ENCODE measurements around the gene C1orf198.

C1orf198 gene, protein sequence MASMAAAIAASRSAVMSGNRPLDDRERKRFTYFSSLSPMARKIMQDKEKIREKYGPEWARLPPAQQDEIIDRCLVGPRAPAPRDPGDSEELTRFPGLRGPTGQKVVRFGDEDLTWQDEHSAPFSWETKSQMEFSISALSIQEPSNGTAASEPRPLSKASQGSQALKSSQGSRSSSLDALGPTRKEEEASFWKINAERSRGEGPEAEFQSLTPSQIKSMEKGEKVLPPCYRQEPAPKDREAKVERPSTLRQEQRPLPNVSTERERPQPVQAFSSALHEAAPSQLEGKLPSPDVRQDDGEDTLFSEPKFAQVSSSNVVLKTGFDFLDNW

DNA sequence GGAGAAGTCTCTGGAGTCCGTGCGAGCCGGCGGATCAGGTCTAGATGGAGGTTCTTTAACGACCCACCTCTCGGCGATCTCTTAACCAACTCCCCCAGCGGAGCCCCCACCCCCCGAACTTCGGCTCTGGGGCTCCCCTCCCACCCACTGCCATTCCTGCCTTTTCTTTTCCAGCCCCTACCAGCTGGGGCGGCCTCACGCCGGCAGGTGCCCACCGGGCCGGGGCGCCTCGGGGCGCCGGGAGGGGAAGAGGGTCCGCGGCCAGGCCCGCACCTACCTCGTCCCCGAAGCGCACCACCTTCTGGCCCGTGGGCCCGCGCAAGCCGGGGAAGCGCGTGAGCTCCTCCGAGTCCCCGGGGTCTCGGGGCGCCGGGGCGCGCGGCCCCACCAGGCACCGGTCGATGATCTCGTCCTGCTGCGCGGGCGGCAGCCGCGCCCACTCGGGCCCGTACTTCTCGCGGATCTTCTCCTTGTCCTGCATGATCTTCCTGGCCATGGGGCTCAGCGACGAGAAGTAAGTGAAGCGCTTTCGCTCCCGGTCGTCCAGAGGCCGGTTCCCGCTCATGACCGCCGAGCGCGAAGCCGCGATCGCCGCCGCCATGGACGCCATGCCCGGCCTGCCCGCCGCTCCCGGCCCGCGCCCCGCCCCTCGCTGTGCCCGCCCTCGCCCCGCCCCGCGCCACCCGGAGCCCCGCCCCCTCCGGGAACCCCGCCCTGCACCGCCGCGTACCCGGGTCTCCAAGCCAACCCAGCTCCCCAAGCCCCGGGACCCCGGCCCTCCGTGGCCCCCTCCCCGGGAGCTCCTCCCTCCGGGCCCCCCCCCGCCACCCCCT, at the start of gene C1orf198:
Gene C1orf198 (minus strand): TSS at position 619 of the 833 bp plus-strand sequence. CDS start 9 bp downstream, at position 610.
- peak; percentile 91 for DNase-seq

DNA sequence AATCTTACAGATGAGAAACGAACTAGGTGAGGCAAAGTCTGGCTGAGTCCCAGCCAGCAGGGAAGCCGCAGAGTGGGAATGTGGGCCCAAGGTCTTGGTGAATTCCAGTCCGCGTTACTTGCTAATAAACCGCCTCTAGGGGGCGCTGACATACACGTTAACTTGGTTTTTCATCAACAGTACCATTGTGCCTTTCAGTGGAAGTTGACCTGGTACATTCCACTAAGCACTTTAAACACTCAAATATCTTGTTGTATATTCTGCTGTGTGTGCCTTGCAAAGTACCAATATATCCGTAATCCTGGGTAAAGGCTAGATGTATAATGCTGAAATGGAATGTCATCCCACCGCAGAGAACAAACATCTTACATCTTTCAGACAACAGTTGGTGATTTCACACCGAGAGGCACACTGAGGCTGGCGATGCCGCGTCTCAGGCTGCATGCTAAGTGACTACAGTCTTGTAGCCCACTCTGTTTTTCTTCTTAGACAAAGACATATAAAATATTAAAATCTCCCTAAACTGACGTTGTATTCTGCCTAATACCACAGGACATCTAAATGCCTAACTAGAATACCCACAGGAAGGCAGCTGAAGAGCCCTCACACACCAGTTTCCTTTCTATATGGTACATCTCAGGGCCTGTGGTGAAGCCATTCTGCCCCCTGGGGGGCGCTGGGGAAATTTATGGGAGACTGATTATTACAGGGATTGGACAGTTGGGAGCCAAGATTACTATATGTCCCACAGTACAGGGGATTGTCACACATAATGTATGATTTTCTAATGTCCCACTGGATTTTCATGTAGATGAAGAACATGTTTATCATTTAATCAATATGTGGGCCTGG, 49.2 kb upstream of the C1orf198 start:
- DNase-seq, result peak; percentile 87

DNA sequence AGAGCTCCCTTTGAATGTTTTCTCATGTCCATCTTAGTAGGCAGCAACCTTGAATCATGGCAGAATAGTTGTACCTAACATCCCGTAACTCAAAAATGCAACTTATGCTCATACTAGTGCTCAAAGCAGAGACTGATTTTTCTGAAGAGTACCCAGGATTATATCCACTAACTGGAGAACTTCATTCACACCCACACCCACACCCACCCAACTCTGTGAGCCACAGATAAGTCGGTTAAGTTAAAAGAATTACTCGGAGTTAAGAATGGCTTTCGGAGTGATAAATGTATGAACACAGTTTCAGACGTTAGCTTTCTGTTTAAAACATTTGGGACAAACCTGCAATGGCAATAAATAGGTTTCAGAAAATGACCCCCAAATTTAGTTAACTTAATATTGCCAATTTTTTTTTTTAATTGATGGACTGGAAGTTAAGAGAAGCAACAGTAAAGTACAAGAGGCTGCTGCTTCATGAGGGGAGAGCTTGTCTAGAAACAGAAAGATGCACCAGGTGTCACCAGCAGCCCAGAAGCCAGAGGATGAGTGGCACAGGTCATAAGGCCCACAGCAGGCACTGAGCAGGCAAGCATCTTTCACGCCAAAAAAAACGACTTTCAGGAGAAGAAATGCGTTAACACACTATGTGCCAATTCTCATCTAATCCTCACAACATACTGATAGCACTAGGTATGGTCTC, 48.4 kb upstream of the C1orf198 start:
- no peak for DNase-seq

DNA sequence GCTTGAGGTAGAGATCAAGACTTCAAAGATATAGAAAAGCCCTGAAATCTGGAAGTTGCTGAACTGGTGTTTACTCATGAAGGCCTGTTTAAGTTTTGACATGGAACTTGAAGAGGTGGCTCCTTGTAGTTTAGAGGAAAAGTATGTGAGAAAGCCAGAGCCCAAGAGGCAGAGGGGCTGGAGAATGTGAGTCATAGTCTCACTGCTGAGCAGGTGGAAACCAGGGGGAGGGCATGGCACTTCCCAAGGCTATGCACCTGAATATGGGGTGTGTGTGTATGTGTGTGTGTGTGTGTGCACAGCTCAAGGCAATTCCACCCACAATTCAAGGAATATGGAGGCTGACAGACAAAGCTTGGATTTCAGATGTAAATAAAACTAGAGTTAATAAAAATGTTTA, 46.8 kb upstream of the C1orf198 start:
- DNase-seq, result peak; percentile 76

DNA sequence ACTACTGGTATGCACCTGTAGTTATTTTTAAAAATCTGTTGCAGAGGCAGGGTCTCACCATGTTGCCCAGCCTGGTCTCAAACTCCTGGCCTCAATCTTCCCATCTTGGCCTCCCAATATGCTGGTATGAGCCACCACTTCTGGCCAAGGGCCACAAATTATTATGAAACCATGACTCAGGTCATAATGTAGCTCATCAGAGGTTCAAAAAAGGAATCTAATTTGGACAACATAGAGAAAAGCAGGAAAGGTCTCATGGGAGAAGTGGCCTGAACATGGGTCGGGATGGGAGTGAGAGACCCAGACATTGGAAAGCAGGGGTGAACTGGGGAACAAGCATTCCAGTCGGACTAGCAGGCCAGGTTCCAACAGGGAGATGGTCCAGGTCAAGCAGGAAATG, 45.2 kb upstream of the C1orf198 start:
- no peak for DNase-seq

DNA sequence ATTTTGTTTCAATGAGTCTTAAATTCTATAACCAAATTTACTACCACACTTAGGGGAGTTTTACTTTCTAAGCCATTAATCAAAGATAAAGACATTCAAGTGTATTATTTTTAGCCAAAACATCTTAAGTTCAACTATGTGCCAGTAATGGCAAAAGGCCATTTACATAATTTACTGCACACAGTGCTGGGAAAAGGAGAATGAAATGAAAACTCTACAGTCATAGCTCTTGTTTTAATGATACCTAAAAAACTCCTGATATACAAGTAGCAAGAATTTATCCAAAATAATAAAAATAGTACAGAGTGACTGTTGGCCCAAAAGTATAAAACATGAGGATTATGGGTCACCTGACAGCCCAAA, 42.4 kb upstream of the C1orf198 start:
- DNase-seq, result no peak

DNA sequence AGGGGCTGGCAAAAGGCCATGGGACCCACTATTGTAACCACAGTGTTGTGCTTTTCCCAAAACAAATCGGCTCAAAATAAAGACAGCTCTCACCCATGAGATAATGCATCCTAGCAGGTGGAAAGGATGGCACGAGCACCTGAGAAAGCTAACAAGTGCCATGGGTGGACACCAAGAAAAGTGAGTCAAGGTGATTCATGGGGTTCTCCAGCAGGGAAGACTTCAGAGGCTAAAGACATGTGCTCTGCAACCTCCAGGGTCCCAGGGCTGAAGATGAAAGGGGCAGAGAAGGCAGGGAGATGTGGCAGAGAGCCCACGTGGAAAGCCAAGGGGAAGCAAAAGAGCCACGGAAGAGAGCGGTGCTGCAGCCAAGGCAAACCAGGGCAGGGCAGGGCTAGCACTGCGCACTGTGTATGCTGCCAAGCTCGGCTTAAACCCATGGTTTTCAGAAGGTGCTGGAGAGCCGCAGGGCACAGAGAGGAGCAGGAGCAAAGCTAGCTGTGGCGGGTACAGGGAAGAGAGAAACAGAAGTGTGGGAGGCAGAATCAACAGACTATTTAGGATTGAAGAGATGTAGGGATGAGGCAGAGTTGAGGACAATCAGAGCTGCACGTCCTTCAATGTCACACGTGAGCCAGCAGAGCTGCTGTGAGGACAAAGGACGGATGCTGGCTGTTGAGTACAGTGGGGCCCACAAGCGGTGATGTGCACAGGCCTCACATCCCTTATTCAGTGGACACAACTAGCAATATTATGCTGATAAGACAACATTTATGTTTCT, 41.8 kb upstream of the C1orf198 start:
- no peak for DNase-seq

DNA sequence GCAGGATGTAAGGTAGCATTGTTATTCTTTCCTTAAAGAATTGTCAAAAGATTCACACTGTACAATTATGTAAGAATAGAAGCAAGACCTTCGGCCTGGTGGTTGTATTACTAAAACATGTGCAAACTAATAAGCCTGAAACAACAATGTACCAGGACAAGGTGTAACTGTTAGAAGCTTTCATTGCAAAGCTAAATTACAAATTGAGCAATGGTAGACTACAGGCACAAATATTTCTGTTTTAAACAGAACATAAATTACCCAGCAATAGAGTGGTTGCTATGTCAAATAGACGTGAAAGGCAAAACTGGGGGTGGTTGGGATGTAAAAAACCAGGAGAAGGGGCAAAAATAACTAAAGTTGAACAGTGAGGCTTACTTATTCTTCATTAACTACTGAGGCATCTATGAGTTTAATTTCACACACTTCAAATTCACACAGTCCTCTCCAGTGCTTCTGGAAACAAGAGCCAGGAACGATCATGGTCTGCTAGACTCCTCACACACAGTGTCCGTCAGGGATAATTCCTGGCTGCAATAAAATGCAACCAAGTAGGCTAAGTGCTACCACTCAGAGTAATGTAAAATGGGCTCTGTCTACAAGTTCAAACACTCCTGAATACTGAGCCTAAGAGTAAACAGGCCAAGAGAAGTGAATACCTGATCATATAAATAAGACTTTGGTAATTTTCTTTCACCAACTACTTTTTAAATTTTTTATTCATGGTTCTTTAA, 39.3 kb upstream of the C1orf198 start:
- peak; percentile 65 for DNase-seq

DNA sequence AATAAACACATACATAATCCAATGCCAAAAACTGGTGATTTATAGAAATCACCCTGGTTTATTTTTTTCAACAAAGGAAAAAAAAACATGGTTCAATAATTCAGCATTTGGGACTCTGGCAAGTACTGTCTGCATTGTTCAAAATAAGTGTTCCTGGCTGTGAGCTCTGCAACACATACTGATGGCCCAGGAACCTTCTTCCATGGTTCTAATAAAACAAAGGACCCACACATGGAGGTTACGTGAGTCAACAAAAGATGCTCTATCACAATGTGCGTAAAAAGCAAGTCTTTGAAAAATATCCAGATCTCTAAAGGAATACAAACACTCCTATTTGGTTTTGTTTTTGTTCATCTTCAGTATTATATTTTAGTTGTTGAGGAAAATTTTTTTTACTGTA, 37.9 kb upstream of the C1orf198 start:
- DNase-seq, result no peak

DNA sequence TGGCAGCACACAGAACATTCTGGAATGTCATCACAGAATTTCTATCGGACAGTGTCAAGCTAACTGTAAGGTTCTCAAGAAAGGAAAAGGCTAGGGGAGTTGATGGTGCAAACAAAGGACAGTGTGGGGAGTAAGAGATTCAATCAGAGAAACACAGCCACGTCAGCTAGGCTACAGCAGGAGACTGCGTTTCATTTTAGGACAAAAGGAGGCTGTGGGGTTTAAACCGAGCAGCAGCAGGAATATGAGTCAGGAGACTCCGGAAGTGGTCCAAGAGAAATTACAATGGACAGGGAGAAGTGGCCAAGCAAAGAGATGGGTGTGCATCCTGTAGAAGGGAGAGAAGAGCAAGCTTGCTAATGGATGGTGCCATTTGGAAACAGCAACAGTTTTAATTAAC, 37.4 kb upstream of the C1orf198 start:
- DNase-seq, result no peak

DNA sequence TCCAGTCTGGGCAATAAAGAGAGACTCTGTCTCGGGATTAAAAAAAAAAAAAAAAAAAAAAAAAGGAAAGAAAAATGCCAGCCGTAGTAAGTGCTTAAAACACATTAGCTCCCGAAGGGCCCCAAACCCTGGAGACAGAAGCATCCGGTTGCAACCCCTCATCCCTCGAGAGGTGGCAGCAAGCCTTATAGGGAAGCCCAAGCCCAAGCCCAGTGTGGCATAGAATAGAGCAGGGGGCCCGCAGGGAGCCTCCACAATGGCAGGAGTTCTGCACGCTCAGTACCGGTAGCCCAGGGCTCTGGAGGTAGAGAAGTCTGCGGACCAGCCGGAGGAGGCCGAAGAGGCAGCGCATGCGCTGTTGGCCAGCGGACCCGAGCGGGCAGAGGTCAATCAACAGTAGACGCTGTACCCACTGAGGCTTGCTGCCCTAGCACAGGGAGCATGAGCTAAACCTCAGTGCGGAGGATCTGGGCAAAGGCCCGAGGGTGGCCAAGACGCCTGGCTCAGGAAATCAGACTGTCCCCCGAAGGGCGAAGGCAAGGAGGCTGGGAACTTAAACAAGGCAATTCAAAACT, 34.1 kb upstream of the C1orf198 start:
- no peak for DNase-seq

DNA sequence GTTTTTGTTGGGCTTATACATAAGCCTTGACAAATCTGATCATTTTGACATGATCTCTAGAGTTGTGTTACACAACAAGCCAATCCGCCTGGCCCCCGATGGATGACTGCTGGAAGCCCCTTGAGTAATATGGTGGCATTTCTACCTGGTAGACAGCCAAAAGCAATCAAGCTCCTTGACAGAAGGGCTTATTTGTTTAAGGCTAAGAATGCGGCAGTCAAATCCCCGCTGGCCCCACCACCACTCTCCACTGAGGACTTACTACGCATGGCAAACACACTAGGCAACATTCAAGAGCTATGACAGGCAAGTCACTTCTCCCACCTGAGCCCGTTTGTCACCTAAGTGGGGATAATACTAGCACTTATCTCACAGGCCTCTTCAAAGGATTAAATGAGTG, 33.4 kb upstream of the C1orf198 start:
- no peak for DNase-seq

DNA sequence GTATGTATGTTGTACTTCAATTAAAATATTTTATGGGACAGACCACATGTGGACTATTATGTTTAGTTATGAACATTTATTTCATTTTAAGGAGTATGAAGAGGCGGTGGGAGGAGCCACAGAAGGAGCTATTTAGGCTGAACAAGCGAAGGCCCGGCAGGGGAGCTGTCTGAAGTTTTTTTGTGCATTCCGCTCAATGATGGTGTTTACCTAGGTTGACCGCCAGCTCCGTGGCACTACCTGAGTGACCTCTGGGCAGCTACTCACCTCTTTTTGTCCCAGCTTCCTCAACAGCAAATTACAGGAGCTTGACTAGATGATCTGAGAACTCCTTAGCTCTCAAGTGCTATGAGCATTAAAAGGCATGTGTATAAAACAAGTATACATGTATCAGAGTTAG, 32.7 kb upstream of the C1orf198 start:
- no peak for DNase-seq

DNA sequence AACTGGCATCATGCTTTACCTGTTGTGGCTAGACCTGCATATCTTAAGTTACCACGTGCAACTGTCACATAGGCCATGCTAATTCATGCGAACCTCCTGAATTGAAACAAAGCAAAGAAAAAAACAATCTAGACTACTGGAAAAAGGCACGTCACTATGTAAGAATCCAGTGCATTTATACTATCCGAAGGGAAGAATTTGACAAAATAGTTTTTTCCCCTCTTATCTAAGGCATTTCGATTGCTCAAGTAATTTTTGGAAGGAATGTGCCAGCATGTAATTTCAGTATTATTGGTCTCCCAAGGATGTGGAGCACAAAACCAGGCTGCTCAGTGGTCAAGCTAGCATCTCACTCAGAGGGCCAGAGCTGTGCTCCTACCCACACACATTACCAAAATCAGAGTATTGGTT, 31.5 kb upstream of the C1orf198 start:
- DNase-seq, result no peak

DNA sequence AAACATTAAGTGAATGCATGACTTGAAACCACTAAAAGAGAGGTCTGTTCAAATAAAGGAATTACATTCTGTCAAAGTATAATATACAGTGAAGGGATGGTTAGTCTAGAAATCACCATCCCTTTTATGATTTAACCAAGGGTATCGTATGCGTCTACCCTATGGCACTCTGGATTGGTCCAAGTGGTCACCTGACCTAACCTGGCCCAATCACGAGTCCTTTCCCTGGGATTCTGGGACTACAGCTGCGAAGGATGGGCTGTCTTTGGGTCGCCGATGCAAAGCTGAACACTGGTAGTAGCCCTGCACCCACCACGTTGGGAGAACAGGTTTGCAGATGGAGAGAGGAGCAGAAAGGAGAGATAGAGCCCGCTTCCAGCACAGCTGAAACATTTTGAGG, 30.4 kb upstream of the C1orf198 start:
- DNase-seq, result no peak

DNA sequence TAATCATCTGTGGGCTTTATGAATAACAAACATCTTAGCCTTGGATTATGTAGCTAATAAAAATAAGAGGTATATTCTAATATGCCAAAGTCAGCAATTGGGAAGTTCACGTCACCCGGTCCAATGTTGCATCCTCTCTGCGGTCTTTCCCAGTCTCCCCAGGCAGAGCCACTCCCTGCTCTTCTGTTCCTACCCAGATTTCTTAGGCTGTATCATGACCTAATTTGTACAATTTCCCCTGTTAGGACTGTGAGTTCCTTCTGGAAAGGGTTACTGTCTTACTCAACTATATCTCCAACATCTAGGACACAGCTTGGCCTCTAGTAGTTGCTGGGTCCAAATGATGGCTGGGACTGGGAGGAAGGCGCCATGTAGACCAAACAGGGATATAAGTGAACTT, 29.8 kb upstream of the C1orf198 start:
- no peak for DNase-seq

DNA sequence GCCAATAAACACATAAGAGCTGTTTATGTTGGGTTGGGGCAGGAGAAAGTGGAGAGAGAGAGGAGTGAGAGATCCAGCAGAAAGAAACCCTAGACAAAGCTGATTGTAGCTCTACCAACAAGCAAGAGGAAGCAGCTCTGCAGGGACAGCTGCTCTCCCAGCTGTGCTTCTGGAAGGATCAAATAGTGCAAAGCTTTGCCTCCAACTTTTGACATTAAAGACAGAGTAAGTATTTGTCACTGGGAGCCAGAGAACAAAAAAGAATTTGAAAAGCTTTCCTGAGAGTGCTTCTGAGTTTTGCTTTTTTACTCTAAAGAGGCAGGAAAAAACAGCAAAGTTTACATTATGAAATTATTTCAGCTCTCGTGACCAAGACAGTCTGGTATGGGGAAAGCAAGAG, 28.5 kb upstream of the C1orf198 start:
- no peak for DNase-seq

DNA sequence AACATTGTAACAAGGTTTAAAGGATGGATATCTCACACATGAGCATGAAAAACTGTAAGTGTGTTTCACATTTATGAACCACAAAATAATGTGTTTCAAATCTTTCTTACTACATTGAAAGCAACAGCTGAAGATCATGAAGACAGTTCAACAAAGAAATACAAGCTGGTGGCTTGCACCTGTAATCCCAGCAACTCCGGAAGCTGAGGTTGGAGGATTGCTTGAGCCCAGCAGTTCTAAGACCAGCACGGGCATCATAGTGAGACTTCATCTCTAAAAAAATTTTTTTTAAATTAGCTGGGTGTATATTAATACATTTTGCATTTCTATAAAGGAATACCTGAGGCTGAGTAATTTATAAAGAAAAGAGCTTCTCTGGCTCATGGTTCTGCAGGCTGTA, 27.1 kb upstream of the C1orf198 start:
- no peak for DNase-seq

DNA sequence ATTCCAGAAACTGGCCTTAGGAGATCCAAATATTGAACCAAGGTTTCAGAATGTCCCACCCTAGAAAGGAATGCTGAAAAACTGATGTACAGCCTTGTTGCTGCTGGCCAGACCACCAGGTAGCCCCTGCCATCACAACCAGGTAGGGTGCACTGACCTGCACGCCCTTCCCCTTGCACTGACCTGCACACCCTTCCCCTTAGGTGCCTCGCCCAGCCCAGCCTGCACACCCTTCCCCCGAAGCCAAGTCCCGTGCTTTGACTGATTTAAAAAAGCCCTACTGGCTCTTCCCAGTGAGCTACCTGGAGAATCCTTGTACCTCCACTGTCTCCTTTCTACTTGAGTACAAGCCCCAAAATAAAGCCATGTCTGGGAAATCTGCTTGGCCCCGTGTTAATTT, 26.3 kb upstream of the C1orf198 start:
- DNase-seq, result no peak

DNA sequence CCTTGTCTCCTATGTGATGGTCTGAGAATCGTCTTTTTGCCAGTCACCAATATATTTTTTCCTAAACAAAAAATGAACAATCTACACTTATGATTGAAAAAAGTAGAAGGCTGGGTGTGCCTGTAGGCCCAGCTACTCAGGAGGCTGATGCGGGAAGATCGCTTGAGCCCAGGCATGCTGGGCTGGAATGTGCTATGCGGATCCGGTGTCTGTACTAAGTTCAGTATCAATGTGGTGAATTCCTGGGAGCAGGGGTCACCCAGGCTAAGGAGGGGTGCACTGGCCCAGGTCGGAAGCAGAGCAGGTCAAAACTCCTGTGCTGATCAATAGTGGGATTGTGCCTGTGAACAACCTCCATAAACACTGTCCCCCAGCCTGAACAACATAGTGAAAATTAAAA, 25.7 kb upstream of the C1orf198 start:
- DNase-seq, result no peak

DNA sequence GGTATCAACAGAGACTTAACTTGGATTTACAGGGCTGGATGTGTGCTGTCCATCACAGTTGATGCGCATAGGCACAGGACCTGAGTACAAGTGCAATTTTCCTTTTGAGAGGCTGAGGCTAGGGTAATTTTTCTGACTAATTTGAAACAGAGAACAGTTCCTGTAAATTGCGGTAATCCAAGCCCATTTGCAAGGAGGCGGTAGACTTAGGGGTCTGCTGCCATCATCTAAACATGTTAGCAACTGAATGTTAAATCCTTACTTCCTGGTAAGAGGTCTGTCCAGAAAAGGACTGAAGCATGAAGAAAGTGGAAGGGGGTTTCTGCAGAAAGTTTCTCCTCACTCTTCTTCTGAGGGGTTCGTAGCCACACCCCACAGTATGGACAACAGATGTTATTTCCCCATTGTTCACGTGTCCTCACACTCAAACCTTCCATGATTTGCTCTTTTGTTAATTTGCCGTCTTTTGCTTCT, 23.7 kb upstream of the C1orf198 start:
- DNase-seq, result no peak
